ENCODE measurements around the gene PLPPR3. TPM values are rescaled to one million over a fixed set of nuclear protein-coding genes. Genes with fewer than 3 reads are reported as not detected.

PLPPR3 gene
- total RNA-seq, 2 experiments from 2014 or later: not detected

DNA sequence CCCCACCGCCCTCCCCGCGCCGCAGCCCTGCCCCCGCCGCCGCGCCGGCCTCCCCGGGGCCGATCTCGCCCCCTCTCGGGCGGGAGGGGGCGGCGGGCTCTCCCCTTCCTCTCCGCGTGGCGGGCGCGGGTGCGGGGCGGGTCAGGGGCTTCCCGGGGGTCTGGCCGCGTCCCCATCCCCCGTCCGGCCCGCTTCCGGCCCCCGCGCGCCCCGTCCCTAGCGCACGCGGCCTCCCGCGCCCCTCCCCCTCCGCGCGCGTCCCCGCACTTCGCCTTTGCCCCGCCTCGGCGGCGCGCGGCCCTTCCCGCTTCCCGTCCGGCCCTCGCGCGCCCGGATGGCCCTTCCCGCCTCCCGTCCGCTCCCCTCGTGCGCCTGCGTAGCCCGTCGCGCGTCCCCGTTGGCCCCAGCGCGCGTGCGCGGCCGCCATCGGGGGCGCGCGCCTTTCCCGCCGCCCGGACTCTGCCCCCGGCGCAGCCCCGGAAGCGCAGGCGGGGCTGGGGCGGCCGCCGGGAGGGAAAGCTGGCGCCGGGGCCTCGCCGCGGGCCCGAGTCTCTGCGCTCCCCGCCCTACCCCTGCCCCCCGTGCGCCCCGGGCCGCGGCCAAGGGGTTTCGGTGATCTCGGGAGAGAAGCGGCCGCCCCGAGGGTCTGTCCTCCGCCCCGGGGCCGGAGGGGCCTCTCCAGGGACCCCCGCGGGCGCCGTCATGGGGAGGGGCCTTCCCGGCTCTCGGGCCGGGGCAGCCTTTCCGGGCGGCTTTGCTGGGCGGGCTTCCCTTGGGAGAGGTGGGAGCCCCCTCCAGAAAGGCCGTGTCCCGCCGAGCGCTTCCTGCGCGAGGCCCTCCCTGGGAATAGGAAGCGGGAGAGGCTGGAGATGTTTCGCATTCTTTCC is 24.0 kb downstream of the PLPPR3 start:
- ATAC-seq (peak; percentile 37), DNase-seq (peak; percentile 93)
- CTCF ChIA-PET: interaction anchor here (1.4 to 1.5 kb wide), 2 partner anchors 28 to 68 kb away, joined by 3 to 5 read pairs; no protein-coding TSS in a partner anchor
- Mint-ChIP-seq H3K4me1 (peaks cover 33% of the 10 kb centered on the region), H3K4me3 (peak overlapping the region; percentile 81), H3K9me3 (ENCODE audit: low read depth) (no peaks in the 10 kb centered on the region), H3K27ac (peak overlapping the region; percentile 81), H3K27me3 (peaks cover 2% of the 10 kb centered on the region), H3K36me3 (peaks cover 31% of the 10 kb centered on the region)

DNA sequence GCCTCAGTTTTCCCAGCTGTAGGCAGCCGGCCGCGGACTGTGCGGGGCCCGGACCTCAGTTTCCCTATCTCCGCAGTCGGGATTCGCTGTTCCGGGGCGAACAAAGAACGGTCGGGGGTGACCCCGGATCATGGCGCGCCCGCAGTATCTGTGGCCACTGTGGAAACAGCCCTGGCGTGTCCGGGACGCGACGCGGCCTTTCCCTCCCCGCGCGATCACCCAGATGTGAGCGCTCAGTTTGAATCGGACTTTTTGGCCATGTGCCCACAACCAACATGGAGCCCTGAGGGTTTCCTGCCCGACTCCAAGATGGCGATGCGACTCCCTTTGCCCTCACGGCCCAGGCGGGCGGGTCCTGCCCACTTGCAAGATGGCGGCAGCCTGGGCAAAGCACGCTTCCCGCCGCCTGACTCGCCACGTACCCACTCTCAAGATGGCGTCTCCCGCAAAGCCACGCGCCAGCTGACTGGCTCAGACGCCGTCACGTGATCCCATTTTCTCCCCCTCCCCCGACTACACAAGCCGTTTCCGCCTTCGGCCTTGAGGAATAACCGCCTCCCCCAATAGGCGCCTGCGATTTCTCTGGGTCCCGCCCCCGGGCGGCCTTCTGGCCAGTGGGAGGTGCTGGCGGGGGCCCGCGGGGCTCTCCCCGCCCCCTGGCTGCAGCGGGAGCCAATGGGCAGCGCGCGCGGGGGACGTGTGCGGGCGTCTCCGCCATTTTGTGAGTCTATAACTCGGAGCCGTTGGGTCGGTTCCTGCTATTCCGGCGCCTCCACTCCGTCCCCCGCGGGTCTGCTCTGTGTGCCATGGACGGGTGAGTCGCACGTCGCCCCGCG is 24.8 kb downstream of the PLPPR3 start, which contains the start of gene PTBP1:
TSS of gene PTBP1 (plus strand) at position 761 of the 836 bp plus-strand sequence. CDS start at position 807, 46 bp downstream.
- H3K9me3 Mint-ChIP-seq (ENCODE audit: low read depth): no peaks in the 10 kb centered on the region
- peak within 1 kb of the TSS; percentile 86 for H3K4me3 Mint-ChIP-seq
- peaks cover 24% of the 10 kb centered on the region for H3K4me1 Mint-ChIP-seq

DNA sequence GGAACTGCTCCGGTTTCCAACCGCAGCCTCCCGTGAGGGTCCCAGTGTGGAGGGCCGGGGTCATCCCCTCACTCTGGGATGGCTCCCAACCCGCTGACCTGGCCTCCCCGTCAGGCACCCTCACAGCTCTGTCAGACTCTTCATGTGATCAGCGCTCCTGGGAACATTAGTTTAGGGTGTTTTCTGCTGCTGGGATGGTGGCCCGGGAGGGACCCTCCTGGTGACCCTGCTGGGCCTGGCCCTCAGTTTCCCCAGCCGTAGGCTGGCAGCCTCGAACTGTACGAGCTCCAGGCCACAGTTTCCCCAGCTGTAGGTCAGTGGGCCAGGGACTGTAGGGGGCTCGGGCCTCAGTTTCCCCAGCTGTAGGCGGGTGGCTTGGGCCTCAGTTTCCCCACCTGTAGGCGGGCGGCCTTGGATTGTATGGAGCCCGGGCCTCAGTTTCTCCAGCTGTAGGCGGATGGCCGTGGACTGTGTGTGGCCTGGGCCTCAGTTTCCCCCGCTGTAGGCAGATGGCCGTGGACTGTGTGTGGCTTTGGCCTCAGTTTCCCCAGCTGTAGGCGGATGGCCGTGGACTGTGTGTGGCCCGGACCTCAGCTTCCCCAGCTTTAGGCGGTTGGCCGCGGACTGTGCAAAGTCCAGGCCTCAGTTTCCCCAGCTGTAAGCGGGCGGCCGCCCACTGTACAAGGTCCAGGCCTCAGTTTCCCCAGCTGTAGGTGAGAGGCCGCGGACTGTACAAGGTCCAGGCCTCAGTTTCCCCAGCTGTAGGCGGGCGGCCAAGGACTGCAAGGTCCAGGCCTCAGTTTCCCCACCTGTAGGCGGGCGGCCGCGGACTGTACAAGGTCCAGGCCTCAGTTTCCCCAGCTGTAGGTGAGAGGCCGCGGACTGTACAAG is 25.8 kb downstream of the PLPPR3 start:
- CTCF ChIA-PET: interaction anchor here (0.6 to 1.6 kb wide), 3 partner anchors 20 to 284 kb away, joined by 3 read pairs; no protein-coding TSS in a partner anchor
- no peaks in the 10 kb centered on the region for H3K9me3 Mint-ChIP-seq (ENCODE audit: low read depth)
- peaks cover 22% of the 10 kb centered on the region for H3K36me3 Mint-ChIP-seq
- no peak for DNase-seq
- ATAC-seq: no peak
- H3K4me3 Mint-ChIP-seq: peak overlapping the region; percentile 86
- peaks cover 2% of the 10 kb centered on the region for H3K27me3 Mint-ChIP-seq
- no peak overlapping the region for H3K27ac Mint-ChIP-seq
- H3K4me1 Mint-ChIP-seq: peaks cover 14% of the 10 kb centered on the region

More for the DNA sequence above, 24.8 kb downstream of the PLPPR3 start, which contains the start of gene PTBP1:
- peaks cover 2% of the 10 kb centered on the region for H3K27me3 Mint-ChIP-seq
- ATAC-seq (peak; percentile 85), DNase-seq (peak; percentile 100)
- CTCF ChIA-PET: interaction anchor here (0.6 to 1.6 kb wide), 4 partner anchors 21 to 285 kb away, joined by 3 read pairs; no protein-coding TSS in a partner anchor
- H3K27ac Mint-ChIP-seq: peak within 1 kb of the TSS; percentile 81
- H3K36me3 Mint-ChIP-seq: peaks cover 26% of the 10 kb centered on the region

DNA sequence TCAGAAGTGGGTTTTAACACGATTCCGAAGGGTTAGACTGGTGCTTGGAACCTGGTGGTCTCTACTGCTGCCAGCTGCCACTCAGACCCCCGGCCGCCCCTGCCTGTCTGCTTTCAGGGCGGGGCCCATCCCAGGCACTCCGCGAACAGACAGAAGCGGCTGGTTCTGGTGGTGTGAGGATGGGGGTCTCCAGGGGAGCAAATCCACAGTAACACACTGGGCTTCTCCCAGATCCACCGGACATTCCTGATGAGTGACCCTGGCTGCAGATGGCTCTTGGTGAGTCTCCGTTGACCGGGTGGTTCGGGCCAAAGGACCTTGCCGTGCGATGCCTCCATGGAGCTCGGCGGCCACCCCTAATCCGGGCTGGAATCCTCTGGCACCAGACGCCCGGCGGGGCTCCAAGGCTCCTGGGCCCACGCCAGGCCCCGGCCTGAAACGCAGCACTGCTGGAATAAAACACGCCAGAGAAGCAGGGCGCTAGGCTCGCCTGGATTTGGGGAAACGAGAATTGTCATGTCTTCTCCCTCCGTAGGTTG is 26.6 kb downstream of the PLPPR3 start:
- Mint-ChIP-seq H3K4me1 (peaks cover 8% of the 10 kb centered on the region), H3K9me3 (ENCODE audit: low read depth) (no peaks in the 10 kb centered on the region), H3K4me3 (peak overlapping the region; percentile 11), H3K27me3 (peaks cover 2% of the 10 kb centered on the region), H3K27ac (no peak overlapping the region), H3K36me3 (peaks cover 17% of the 10 kb centered on the region)
- CTCF ChIA-PET: no interaction called here
- ATAC-seq (no peak), DNase-seq (no peak)

DNA sequence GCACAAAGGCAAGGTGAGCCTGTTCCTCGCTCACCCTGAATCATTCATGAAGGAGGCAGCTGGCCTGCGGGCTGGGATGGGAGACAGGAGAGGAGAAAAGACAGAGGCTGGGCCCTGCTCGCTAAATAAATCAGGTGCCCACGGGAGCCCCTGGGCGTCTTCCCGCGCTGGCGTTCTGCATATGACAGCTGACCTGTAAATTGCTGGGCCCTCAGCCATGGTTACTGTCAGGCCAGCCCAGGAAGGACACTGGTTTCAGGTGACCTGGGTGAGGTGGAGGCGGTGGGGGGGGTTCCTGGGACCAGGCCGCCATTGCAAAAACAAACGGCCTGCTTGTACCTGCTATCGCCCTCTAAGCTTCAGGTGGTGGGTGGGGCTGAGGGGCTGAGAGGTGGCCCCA is 27.9 kb downstream of the PLPPR3 start:
- Mint-ChIP-seq H3K4me1 (peaks cover 2% of the 10 kb centered on the region), H3K36me3 (peaks cover 5% of the 10 kb centered on the region), H3K27me3 (peaks cover 2% of the 10 kb centered on the region), H3K4me3 (no peak overlapping the region), H3K9me3 (ENCODE audit: low read depth) (no peaks in the 10 kb centered on the region), H3K27ac (no peak overlapping the region)
- ATAC-seq (no peak), DNase-seq (no peak)
- CTCF ChIA-PET: no interaction called here

DNA sequence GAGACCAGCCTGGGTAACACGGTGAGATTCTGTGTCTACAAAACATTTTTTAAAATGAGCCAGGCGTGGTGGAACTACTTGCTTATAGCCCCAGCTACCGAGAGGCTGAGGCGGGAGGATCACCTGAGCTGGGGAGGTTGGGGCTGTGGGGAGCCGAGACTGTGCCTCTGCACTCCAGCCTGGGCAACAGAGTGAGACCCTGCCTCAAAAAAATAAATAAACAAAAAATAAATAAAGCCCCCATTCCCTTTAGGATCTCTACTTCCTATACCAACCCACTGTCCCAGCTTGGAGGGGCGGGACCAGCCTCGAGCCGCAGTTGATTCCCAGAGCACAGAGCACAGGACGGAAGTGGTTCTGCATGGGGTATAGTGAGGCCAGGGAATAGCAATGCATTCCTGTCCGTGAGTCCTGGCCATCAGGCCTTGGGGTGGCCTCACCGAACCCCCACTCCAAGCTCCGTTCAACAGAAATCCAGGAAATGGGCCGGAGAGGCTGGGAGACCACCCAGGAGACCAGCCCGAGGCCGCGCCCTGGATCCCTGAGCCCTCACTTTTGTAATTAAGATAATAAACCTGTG is 29.4 kb downstream of the PLPPR3 start:
- no peaks in the 10 kb centered on the region for H3K36me3 Mint-ChIP-seq
- peaks cover 2% of the 10 kb centered on the region for H3K4me1 Mint-ChIP-seq
- peaks cover 2% of the 10 kb centered on the region for H3K27me3 Mint-ChIP-seq
- no peak for ATAC-seq
- no peak overlapping the region for H3K4me3 Mint-ChIP-seq
- no peak for DNase-seq
- no peak overlapping the region for H3K27ac Mint-ChIP-seq
- H3K9me3 Mint-ChIP-seq (ENCODE audit: low read depth): no peaks in the 10 kb centered on the region
- CTCF ChIA-PET: interaction anchor here (1.0 kb wide), 1 partner anchor 21 kb away, joined by 3 read pairs; no protein-coding TSS in a partner anchor

DNA sequence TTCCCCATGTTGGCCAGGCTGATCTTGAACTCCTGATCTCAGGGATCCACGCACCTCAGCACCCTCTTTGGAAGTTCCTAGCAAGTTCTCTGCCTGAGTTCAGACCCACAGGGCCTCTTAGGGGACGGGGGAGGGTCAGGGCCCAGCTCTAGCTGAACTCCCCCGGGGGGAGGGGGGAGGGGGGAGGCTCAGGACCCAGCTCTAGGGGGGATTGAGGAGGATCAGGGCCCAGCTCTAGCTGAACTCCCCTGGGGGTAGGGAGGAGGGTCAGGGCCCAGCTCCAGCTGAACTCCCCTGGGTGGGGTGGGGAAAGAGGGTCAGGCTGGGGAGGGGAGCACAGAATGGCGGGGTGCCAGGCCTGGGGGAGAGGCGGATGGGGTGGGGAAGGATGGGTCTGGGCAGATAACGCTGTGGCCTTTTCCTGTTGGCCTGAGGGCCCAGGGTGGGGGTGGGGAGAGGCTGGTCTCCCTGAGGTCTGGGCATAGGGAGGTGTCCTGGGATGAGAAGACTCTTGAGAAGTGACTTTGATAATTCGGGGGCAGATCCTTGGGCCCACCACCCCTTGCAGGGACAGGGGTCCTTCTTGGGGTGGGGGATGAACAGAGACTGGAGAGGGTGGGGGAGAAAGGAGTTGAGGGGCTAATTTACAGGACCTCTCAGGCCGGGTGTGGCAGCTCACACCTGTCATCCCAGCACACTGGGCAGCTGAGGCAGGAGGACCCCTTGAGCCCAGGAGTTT is 30.0 kb downstream of the PLPPR3 start:
- CTCF ChIA-PET: interaction anchor here (1.0 kb wide), 1 partner anchor 21 kb away, joined by 3 read pairs; no protein-coding TSS in a partner anchor
- no peak for DNase-seq
- no peak overlapping the region for H3K27ac Mint-ChIP-seq
- no peaks in the 10 kb centered on the region for H3K36me3 Mint-ChIP-seq
- peaks cover 1% of the 10 kb centered on the region for H3K4me1 Mint-ChIP-seq
- no peak for ATAC-seq
- H3K27me3 Mint-ChIP-seq: no peaks in the 10 kb centered on the region
- no peaks in the 10 kb centered on the region for H3K9me3 Mint-ChIP-seq (ENCODE audit: low read depth)
- H3K4me3 Mint-ChIP-seq: no peak overlapping the region

DNA sequence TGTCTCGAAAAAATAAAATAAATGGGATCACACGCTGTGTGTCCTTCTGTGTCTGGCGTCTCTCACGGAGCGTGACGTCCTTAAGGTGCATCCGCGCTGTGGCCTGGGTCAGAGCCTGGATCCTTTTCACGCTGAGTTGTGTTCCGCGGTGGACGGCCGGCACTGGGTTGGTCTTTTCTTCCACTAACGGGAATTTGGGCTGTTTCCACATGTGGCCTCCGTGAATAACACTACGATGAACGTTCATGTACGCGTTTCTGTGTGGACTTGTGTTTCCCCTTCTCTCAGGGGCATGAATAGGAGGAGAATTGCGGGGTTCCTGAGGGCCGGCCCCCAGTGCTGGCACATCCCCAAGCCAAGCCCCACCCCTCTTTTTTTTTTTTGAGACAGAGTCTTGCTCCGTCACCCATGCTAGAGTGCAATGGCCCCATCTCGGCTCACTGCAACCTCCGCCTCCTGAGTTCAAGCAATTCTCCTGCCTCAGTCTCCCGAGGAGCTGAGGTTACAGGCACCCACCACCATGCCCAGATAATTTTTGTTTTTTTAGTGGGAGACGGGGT is 30.7 kb downstream of the PLPPR3 start:
- no peaks in the 10 kb centered on the region for H3K9me3 Mint-ChIP-seq (ENCODE audit: low read depth)
- H3K27me3 Mint-ChIP-seq: no peaks in the 10 kb centered on the region
- no peaks in the 10 kb centered on the region for H3K36me3 Mint-ChIP-seq
- H3K4me1 Mint-ChIP-seq: no peaks in the 10 kb centered on the region
- ATAC-seq (no peak), DNase-seq (no peak)
- H3K27ac Mint-ChIP-seq: no peak overlapping the region
- no peak overlapping the region for H3K4me3 Mint-ChIP-seq
- CTCF ChIA-PET: interaction anchor here (1.0 kb wide), 1 partner anchor 20 kb away, joined by 3 read pairs; no protein-coding TSS in a partner anchor

DNA sequence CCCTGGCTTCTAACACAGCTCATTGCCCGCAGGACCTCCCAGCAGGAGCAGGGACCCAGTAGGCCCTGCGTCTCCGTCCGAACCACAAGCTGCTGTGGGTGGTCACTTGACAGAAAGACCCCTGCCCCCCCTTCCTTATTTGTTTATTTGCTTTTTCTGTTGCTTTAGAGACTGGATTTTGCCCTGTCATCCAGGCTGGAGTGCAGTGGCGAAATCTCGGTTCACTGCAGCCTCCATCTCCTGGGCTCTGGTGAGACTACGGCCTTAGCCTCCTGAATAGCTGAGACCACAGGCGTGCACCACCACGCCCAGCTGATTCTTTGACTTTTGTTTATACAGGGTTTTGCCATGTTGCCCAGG is 32.1 kb downstream of the PLPPR3 start:
- Mint-ChIP-seq H3K4me3 (no peak overlapping the region), H3K36me3 (no peaks in the 10 kb centered on the region), H3K9me3 (ENCODE audit: low read depth) (no peaks in the 10 kb centered on the region), H3K4me1 (no peaks in the 10 kb centered on the region), H3K27me3 (no peaks in the 10 kb centered on the region), H3K27ac (no peak overlapping the region)
- DNase-seq (no peak), ATAC-seq (no peak)
- CTCF ChIA-PET: no interaction called here

DNA sequence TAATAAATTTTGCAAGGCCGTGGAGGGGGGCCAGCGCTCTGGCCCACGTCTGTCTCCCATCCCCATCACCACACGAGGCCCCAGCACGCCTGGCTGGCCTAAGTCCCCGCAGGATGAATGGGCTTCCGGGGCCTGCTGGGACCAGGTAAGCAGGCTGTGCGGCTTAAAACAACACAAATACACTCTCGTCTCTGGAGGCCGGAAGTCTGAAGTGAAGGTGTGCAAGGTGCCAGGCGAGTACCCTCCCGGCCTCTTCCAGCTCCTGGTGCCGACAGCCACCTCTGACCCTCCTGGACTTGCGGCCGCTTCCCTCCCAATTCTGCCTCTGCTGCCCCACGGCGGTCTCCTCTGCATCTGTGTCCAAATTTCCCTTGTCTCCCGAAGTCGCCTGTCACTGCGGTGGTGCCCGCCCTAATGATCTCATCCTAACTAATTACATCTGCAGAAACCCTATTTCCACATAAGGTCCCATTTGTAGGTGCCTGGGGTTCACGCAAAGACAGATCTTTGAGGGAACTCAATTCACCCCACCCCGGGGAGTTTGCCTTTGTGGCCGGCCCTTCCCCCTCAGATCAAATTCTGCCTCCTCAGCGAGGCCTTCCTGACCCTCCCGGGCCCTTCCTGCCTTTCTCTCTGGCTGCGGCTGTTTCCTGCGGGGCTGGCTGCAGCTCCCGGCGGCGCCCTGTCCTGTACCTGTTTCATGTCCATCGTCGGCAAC is 32.6 kb downstream of the PLPPR3 start:
- Mint-ChIP-seq H3K4me1 (no peaks in the 10 kb centered on the region), H3K36me3 (no peaks in the 10 kb centered on the region), H3K9me3 (ENCODE audit: low read depth) (no peaks in the 10 kb centered on the region), H3K4me3 (no peak overlapping the region), H3K27ac (no peak overlapping the region), H3K27me3 (no peaks in the 10 kb centered on the region)
- CTCF ChIA-PET: no interaction called here
- DNase-seq (no peak), ATAC-seq (no peak)

DNA sequence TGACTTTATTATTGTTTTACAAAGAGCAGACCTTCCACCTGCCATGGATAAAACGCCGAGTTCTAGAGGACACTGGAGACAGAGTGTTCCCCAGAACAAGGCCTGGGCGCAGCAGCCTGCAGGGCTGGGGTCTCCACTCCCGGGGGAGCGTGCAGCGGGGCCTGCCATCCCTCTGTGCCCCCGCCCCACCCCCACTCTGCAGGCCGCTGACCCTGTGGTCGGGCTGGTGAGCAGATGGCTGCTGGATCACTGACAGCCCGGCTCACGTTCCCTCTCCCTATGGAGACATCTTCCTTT is 33.1 kb downstream of the PLPPR3 start:
- ATAC-seq (no peak), DNase-seq (no peak)
- Mint-ChIP-seq H3K36me3 (no peaks in the 10 kb centered on the region), H3K4me1 (no peaks in the 10 kb centered on the region), H3K9me3 (ENCODE audit: low read depth) (no peaks in the 10 kb centered on the region), H3K27ac (no peak overlapping the region), H3K27me3 (no peaks in the 10 kb centered on the region), H3K4me3 (no peak overlapping the region)
- CTCF ChIA-PET: no interaction called here
